ENCODE measurements around the gene MCOLN1. TPM values are rescaled to one million over a fixed set of nuclear protein-coding genes. Genes with fewer than 3 reads are reported as not detected.

MCOLN1 gene
- polyA plus RNA-seq, 1 of the 3 experiments (the other 2 are of a cell fraction): 28.4 TPM

- POLR2A ChIA-PET: interaction anchor here (1.1 to 1.8 kb wide), 2 partner anchors 10 to 12 kb away, joined by 6 to 8 read pairs; partner anchors contain the start of gene ZNF358
- Histone ChIP-seq H3K27ac (ENCODE audit: low read depth in 2 of 2, low read length in 1 of 2) (0 out of 4 replicates have a peak overlapping the region, but pooled peaks of 1 of the 2 experiments have one; percentile 47), H3K79me2 (ENCODE audit: insufficient read depth) (no peaks in the 10 kb centered on the region), H3K4me2 (no peak overlapping the region), H3F3A (replicated peaks; ENCODE audit: insufficient read depth) (peaks cover 10% of the 10 kb centered on the region), H3K4me3 (ENCODE audit: low read depth in 2 of 2, low read length in 1 of 2) (peak overlapping the region in 1 of 2 experiments; percentile 13; a peak in 1 of 4 replicates), H3K9me2 (no peaks in the 10 kb centered on the region), H3K4me1 (ENCODE audit: control insufficient read depth in 1 of 2, insufficient read depth in 2 of 2, low read depth in 1 of 2, low read length in 1 of 2) (peaks cover 0 to 14% of the 10 kb centered on the region in 2 experiments; a peak in 1 of 4 replicates), H3K27me3 (ENCODE audit: insufficient read depth) (no peaks in the 10 kb centered on the region), H3K9me3 (no peaks in the 10 kb centered on the region), H4K20me1 (ENCODE audit: insufficient read depth) (no peaks in the 10 kb centered on the region), H3K36me3 (replicated peaks in 1 of 2; ENCODE audit: control insufficient read depth in 1 of 2, insufficient read depth in 2 of 2, low read length in 1 of 2) (no peaks in the 10 kb centered on the region), H3K9ac (no peak overlapping the region), H2AFZ (ENCODE audit: low read depth) (no peak overlapping the region)
- 17% methylated on average over 10 of the region's 33 CpGs for WGBS (ENCODE audit: low lambda C conversion rate)
- CTCF ChIA-PET: interaction anchor here (0.8 to 1.5 kb wide), 4 partner anchors 9 to 17 kb away, joined by 3 to 4 read pairs (median 4); a partner anchor contains a TSS
- DNase-seq: peak; percentile 95
- no peak for TF ChIP-seq POLR2AphosphoS5 (IDR thresholded peaks at IDR 0.05; ENCODE audit: low read depth, low read length)
- peak; percentile 84 for TF ChIP-seq REST (IDR thresholded peaks at IDR 0.05; ENCODE audit: low read depth, low read length)
- TF ChIP-seq EZH2phosphoT487 (IDR thresholded peaks at IDR 0.05; ENCODE audit: borderline replicate concordance, low read depth): no peak
- TF ChIP-seq, protein P1, sequence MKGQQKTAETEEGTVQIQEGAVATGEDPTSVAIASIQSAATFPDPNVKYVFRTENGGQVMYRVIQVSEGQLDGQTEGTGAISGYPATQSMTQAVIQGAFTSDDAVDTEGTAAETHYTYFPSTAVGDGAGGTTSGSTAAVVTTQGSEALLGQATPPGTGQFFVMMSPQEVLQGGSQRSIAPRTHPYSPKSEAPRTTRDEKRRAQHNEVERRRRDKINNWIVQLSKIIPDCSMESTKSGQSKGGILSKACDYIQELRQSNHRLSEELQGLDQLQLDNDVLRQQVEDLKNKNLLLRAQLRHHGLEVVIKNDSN (IDR thresholded peaks at IDR 0.05; ENCODE audit: borderline replicate concordance, low read depth): peak; percentile 56; the same call in 1 of the 2 replicates
- TF ChIP-seq SMC3 (IDR thresholded peaks at IDR 0.05; ENCODE audit: low read depth, low read length): no peak
- no peak for TF ChIP-seq NFIC (IDR thresholded peaks at IDR 0.05; ENCODE audit: borderline replicate concordance)
- TF ChIP-seq FOXJ3 (CRISPR knock-in tag; IDR thresholded peaks at IDR 0.05): no peak
- no peak for TF ChIP-seq TCF12 (IDR thresholded peaks at IDR 0.05)
- TF ChIP-seq RXRA (IDR thresholded peaks at IDR 0.05; ENCODE audit: borderline replicate concordance, low read depth): no peak
- no peak for TF ChIP-seq IRF3 (IDR thresholded peaks at IDR 0.05; ENCODE audit: low read depth, low read length)
- TF ChIP-seq SIN3A (IDR thresholded peaks at IDR 0.05; ENCODE audit: borderline replicate concordance, low read depth, low read length): no peak
Observed at GRCh38 chr19:7505682-7506384, 16.6 kb upstream of the MCOLN1 start.

Measured in SK-N-SH (cell line).